HG02763 (cell line): ENCODE measurements around the gene CHL1.

ENCODE experiments used
- ATAC-seq: cut with Tn5 transposase; IDR thresholded peaks from one replicate; pipeline ENCODE4 v1.9.1; 2021; ENCODE audit warnings: mild to moderate bottlenecking, moderate library complexity; ENCODE audit not compliant: unreplicated experiment

CHL1 gene

GRCh38 chr3:396293-396692, 199.7 kb downstream of the CHL1 start:
- no peak for ATAC-seq

GRCh38 chr3:399647-400046, 203.1 kb downstream of the CHL1 start:
- ATAC-seq, result no peak

- no peak for ATAC-seq
Observed at GRCh38 chr3:403826-404225, 207.3 kb downstream of the CHL1 start.

GRCh38 chr3:409011-409410, 212.4 kb downstream of the CHL1 start:
- ATAC-seq, result no peak

- ATAC-seq, result no peak
Observed at GRCh38 chr3:411226-411625, 214.7 kb downstream of the CHL1 start.

- no peak for ATAC-seq
Observed at GRCh38 chr3:414063-414462, 217.5 kb downstream of the CHL1 start.

GRCh38 chr3:418239-418929, 221.8 kb downstream of the CHL1 start:
- no peak for ATAC-seq

GRCh38 chr3:420584-420983, 224.0 kb downstream of the CHL1 start:
- no peak for ATAC-seq

GRCh38 chr3:425079-425478, 228.5 kb downstream of the CHL1 start:
- ATAC-seq, result no peak

- no peak for ATAC-seq
Observed at GRCh38 chr3:426072-426471, 229.5 kb downstream of the CHL1 start.

- ATAC-seq, result no peak
Observed at GRCh38 chr3:427128-427527, 230.6 kb downstream of the CHL1 start.

GRCh38 chr3:430186-430585, 233.6 kb downstream of the CHL1 start:
- ATAC-seq, result no peak

GRCh38 chr3:435161-435560, 238.6 kb downstream of the CHL1 start:
- no peak for ATAC-seq

GRCh38 chr3:436053-436452, 239.5 kb downstream of the CHL1 start:
- no peak for ATAC-seq

GRCh38 chr3:440826-441225, 244.3 kb downstream of the CHL1 start:
- no peak for ATAC-seq

GRCh38 chr3:445960-446359, 249.4 kb downstream of the CHL1 start:
- ATAC-seq, result no peak

GRCh38 chr3:447671-448070, 251.1 kb downstream of the CHL1 start:
- no peak for ATAC-seq

GRCh38 chr3:449711-450110, 253.1 kb downstream of the CHL1 start:
- ATAC-seq, result no peak

GRCh38 chr3:452221-452620, 255.7 kb downstream of the CHL1 start:
- no peak for ATAC-seq

- no peak for ATAC-seq
Observed at GRCh38 chr3:453106-453505, 256.5 kb downstream of the CHL1 start.

GRCh38 chr3:454986-455385, 258.4 kb downstream of the CHL1 start:
- no peak for ATAC-seq

GRCh38 chr3:458124-458523, 261.6 kb downstream of the CHL1 start:
- no peak for ATAC-seq

GRCh38 chr3:458653-459310, 262.2 kb downstream of the CHL1 start:
- no peak for ATAC-seq
